SK-N-MC (cell line): ENCODE measurements around the gene C17orf75.

ENCODE experiments used
- EZH2 ChIP-seq: fragments of 200-600 bp; sonication (generic); IDR thresholded peaks from one replicate; pipeline ENCODE4 v1.6.1; 2017; ENCODE audit warnings: antibody characterized with exemption
- FOXP2 ChIP-seq: optimal IDR thresholded peaks from 2 replicates; pipeline ENCODE3; 2011; ENCODE audit warnings: mild to moderate bottlenecking, moderate library complexity; ENCODE audit not compliant: insufficient read depth; ENCODE audit errors: extremely low read length, control extremely low read depth
- POLR2AphosphoS5 ChIP-seq: IDR thresholded peaks from 2 replicates; pipeline ENCODE4 v1.6.1; 2012; ENCODE audit warnings: mild to moderate bottlenecking, low read depth, low read length, borderline replicate concordance

DNA sequence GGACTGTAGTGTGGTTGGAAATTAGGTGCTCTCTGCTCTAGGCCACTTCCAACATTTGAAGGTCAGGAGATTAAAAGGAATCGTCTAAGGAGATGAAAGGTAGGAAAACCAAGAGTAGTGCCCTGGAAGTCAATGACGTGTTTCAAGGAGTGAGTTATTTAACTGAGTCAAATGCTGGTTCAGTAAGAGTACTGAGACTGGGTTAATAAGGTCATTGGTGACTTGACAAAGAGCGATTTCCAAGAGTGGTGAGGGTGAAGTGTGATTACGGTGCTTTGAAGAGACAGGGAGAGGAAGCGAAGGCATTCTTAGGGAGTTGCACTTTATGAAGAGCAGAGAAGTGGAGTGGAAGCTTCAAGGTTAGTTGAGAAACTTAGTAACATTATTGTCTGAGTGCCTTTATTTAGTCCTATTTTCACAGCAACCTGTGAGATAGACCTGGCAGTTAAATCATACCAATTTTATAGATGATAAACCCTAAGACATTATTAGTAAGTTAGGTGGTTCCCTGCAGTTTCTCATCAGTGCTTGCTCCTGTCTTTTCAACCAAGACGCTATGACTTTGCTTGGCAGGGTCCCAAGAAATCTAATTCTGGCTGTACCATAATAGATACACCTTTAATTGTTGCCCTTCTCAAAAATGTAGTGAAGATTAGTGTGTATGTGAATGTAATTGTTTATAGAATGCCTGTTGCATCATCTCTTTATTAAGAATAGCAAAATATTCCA, 13.8 kb upstream of the C17orf75 start:
- no peak for TF ChIP-seq EZH2
- no peak for TF ChIP-seq POLR2AphosphoS5
- no peak for TF ChIP-seq FOXP2
